ENCODE data around the gene CMC1.
A peak's percentile ranks its signal among the peaks of the same experiment; 100 is the strongest.

Gene CMC1

GRCh38 chr3:28308196-28308595 lies 66.8 kb downstream of the CMC1 start:
- no peak for DNase-seq

DNA sequence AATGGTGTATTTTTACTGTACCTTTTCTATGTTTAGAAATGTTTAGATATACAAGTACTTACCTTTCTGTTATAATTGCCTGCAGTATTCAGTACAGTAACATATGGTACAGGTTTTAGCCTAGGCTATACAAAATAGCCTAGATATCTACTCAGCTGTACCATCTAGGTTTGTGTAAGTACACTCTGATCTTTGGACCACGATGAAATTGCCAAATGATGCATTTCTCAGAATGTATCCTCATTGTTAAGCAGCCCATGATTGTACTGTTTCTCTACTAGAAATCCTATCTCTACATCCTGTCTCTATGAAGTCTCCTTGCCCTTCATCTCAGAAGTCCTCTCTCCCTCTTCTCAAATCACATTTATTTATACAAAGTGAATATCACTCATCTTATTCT lies 74.3 kb downstream of the CMC1 start:
- no peak for DNase-seq

DNA sequence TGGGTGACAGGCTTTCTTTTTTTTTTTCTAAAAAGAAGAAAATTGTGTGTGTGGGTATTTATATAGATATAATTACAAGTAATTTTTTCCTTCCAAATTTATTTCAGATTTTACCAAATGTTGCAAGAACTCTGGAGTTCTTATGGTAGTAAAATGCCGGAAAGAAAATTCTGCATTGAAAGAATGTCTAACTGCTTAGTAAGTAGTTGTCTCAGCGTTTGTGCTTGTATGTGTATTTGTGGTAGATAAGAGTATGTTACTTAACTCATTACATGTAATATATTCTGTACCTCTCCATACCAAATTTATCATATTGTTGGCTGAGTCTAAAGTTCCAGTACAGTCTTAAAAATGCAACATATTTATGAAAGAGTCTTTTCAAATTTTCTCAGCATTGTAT lies 74.8 kb downstream of the CMC1 start:
- no peak for DNase-seq

GRCh38 chr3:28317438-28318022 lies 76.1 kb downstream of the CMC1 start:
- DNase-seq, result peak; percentile 31

GRCh38 chr3:28320981-28321380 lies 79.6 kb downstream of the CMC1 start:
- no peak for DNase-seq

GRCh38 chr3:28322464-28322863 lies 81.0 kb downstream of the CMC1 start:
- no peak for DNase-seq

GRCh38 chr3:28326458-28326926 lies 85.1 kb downstream of the CMC1 start:
- no peak for DNase-seq

GRCh38 chr3:28328188-28329151 lies 87.1 kb downstream of the CMC1 start:
- no peak for DNase-seq

GRCh38 chr3:28334552-28334951 lies 93.1 kb downstream of the CMC1 start:
- no peak for DNase-seq

DNA sequence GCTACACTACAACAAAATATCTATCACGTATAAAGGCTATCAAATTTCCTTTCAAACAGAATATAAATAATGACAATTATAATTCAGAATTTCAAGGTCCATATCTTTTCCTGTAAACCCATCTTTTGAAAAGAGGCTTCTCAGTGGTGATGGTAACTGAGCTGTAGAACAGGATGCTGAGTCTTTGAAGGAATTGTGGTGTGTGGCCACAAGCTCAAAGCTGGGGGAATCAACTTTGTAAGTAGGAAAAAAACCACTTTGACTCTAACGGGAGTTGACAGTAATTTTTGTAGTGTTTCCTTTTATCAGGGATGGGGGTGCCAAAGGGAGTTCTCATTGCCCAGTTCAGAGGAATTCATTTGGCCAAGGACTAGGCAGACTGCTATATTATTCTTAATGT lies 93.8 kb downstream of the CMC1 start:
- DNase-seq, result no peak

GRCh38 chr3:28337230-28337629 lies 95.8 kb downstream of the CMC1 start:
- no peak for DNase-seq

- no peak for DNase-seq
Measured at GRCh38 chr3:28343144-28343543, 101.7 kb downstream of the CMC1 start.

- DNase-seq, result no peak
Measured at GRCh38 chr3:28345690-28346089, 104.3 kb downstream of the CMC1 start.

- no peak for DNase-seq
Measured at GRCh38 chr3:28347374-28348264, 106.2 kb downstream of the CMC1 start.

DNA sequence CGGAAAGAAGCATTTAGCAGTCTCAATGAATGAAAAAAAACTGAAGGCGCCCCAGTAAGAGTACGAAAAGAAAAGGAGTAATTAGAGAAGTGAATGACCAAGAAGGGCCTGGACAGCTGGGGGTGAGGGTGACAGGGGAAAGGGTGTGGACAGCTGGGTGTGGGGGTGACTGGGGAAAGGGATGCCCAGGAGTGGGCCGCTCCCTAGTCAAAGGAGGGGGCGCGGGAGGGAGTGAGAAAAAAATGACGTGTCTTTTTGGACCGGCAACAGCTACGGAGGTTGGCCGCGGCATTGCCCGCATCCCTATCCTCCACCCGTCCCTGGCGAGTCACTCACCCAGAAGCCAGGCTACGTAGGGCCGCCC lies 106.8 kb downstream of the CMC1 start:
- DNase-seq, result no peak

DNA sequence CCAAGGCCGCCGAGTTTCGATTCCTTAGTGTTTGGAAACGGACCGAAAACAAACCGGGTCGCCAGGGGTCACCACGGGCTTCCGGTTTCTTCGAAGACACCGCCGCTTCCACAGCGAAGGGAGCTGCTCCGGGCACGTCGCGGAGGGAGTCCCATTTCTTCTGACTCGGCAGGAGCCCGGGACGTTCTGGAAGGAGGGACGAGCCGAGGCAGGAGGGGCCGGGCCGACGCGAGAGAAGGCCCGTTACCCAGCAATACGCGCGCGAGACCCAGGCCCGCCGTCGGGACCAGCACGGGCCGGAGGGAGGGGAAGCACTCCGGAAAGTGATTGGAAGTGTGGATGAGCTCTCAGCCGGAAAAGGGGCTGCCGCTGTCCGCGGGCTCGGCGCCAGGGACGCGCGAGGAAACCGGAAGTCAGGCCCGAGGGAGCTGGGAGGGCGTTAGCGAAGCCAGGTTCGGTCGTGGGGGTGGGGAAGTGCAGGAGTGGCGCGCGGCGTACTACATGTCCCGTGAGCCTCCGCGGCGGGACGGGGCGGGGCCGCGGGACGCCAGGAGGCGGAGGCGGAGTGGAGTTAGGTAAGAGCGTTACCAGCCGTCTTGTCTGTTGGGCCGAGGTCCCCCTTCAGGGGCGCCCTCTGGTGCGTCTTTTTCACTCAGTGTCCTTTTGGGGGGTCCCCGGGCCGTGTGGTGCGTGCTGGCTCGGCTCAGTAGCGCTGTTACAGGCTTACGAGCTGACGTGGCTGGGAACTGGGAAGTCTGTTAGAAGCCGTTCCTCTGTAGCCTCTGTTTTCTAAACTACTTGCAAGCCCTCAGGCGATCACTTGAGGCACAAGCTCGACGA lies 107.4 kb downstream of the CMC1 start, which contains the start of the genes AZI2 and ZCWPW2:
Gene AZI2, minus strand, starts transcription at position 196 of the 840 bp plus-strand sequence. CDS start 8,207 bp downstream, outside the sequence.
Gene ZCWPW2, plus strand, starts transcription at position 93 of the 840 bp plus-strand sequence. CDS start 64,348 bp downstream, outside the sequence.
- peak; percentile 82 for DNase-seq

GRCh38 chr3:28349469-28350000 lies 108.1 kb downstream of the CMC1 start:
- DNase-seq, result no peak

Measured in NCI-H2171 (cell line).